ENCODE results near the gene VOPP1.

Gene VOPP1

GRCh38 chr7:55550841-55551537 is 21.3 kb downstream of the VOPP1 start:
- H3K27ac ChIP-seq: no peak overlapping the region
- TF ChIP-seq ZFX (IDR thresholded peaks at IDR 0.05; ENCODE audit: borderline replicate concordance) (no peak), CTCF (IDR thresholded peaks at IDR 0.05) (no peak)

GRCh38 chr7:55550010-55550663 is 22.2 kb downstream of the VOPP1 start:
- H3K27ac ChIP-seq: no peak overlapping the region
- TF ChIP-seq CTCF (IDR thresholded peaks at IDR 0.05) (peak; percentile 99), ZFX (IDR thresholded peaks at IDR 0.05; ENCODE audit: borderline replicate concordance) (no peak)

- no peak overlapping the region for H3K27ac ChIP-seq
- no peak for TF ChIP-seq CTCF (IDR thresholded peaks at IDR 0.05)
- TF ChIP-seq ZFX (IDR thresholded peaks at IDR 0.05; ENCODE audit: borderline replicate concordance): no peak
Observed at GRCh38 chr7:55549457-55549856, 22.8 kb downstream of the VOPP1 start.

- H3K27ac ChIP-seq: no peak overlapping the region
- TF ChIP-seq CTCF (IDR thresholded peaks at IDR 0.05) (no peak), ZFX (IDR thresholded peaks at IDR 0.05; ENCODE audit: borderline replicate concordance) (no peak)
Observed at GRCh38 chr7:55548295-55548731, 24.0 kb downstream of the VOPP1 start.

GRCh38 chr7:55546814-55547213 is 25.5 kb downstream of the VOPP1 start:
- no peak for TF ChIP-seq ZFX (IDR thresholded peaks at IDR 0.05; ENCODE audit: borderline replicate concordance)
- no peak for TF ChIP-seq CTCF (IDR thresholded peaks at IDR 0.05)
- no peak overlapping the region for H3K27ac ChIP-seq

GRCh38 chr7:55545496-55545895 is 26.8 kb downstream of the VOPP1 start:
- TF ChIP-seq ZFX (IDR thresholded peaks at IDR 0.05; ENCODE audit: borderline replicate concordance) (no peak), CTCF (IDR thresholded peaks at IDR 0.05) (no peak)
- H3K27ac ChIP-seq: no peak overlapping the region

- no peak for TF ChIP-seq CTCF (IDR thresholded peaks at IDR 0.05)
- TF ChIP-seq ZFX (IDR thresholded peaks at IDR 0.05; ENCODE audit: borderline replicate concordance): no peak
- H3K27ac ChIP-seq: no peak overlapping the region
Observed at GRCh38 chr7:55540226-55540858, 32.0 kb downstream of the VOPP1 start.

Measured in 22Rv1 (cell line).